Forelimb muscle (tissue), 1 donor: ENCODE results near the gene INHA. TPM values are rescaled to one million over a fixed set of nuclear protein-coding genes. Genes with fewer than 3 reads are reported as not detected.

ENCODE experiments used
- DNase-seq: peaks from one replicate; pipeline ENCODE4 v3.0.0-alpha.2; 2013; ENCODE audit warnings: low read depth
- polyA plus RNA-seq: library from polyadenylated mRNA; unstranded; fragments of 120-200 nt; gene quantifications from one replicate; pipeline ENCODE4 v1.2.1, GENCODE V29; 2013; ENCODE audit not compliant: insufficient read length

Gene INHA
- polyA plus RNA-seq, 1 donor: 0.37 TPM

DNA sequence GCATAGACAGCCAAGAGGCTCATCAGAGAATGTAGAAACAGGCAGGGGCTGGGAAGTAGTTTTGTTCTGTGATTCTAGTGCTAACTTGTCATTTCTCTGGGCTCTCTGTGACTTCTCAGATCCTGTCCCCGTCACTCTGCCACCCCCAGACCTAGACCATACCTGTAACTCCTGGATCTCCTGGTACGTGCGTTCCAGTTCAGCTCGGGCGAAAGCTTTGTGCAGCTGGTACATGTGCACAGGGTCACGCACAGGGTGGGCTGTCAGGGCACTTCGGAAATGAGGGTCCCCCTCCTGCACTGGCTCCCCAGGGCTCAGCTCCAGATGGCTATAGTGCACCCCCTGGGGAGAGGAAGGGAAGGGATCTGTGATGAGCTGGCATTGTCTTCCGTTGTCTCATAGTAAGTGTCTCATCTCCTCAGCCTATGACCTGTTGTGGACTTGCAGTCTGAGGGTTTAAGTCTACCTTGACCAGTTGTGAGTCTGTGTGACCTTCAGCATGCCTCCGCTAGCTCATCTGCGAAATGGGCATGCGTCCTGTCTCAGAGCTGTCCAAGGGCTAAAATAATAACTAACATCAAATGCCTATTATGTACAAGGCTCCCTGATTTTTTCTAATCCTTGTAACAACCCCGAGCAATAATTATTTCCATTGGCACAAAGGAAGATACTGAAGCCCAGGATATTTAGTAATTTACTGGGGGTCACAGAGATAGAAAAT lies 31.2 kb upstream of the INHA start:
- DNase-seq: no peak

DNA sequence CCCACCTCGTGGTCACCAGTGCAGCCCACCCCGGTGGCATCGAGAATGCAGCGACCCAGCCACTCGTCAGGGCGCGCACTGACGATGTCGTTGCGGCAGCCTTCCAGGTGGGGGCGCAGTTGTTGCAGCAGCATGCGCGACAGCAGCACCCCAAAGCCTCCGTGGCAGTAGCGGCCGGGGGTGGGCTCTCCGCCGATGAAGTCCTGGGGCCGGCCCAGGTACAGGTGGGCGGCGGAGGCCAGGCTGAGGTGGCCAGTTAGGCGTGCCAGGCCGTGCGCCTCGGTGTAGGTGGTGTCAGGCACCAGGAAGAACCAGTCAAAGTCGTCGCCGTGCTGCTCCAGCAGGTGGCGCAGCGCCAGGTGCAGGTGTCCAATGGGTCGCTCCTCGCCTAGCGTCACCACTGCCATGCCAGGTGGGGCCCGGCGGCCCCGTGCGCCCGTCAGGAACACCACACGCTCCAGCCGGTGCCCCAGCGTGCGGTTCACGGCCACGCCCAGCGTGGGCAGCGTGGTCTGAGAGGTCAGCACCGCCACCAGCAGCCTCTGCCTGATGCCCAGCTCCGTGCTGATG lies 30.4 kb upstream of the INHA start:
- DNase-seq: no peak

DNA sequence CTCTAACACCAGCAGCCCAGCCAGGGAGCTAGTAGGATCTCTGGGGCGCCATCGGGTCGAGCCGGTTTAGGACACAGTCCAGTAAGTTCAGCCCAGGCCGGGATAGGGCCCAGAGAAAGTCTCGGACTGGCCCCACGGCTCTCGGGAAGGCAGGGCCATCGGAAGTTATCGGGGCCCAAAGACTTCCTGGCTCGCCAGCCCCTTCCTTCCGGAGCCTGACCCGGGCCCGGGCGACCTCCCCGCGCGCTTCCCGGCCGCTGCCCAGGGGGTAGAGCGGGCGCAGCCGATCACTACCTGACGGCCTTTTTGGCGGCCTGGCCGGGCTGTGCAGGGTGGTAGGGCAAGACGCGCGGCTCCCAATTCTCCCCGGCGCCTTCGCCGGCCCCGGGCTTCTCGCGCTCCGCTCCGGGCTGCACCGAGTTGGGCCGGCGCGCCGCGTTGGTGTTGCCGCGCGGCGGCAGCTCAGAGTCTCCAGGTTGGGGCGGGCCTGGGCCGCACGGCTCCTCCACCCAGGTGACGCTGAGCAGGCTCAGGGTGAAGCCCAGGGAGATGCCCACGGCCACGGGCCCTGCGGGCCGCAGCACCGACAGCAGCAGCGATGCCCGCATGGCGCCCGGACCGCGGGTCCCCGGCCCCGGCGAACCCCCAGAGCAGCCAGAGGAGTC lies 29.0 kb upstream of the INHA start:
- DNase-seq: no peak

DNA sequence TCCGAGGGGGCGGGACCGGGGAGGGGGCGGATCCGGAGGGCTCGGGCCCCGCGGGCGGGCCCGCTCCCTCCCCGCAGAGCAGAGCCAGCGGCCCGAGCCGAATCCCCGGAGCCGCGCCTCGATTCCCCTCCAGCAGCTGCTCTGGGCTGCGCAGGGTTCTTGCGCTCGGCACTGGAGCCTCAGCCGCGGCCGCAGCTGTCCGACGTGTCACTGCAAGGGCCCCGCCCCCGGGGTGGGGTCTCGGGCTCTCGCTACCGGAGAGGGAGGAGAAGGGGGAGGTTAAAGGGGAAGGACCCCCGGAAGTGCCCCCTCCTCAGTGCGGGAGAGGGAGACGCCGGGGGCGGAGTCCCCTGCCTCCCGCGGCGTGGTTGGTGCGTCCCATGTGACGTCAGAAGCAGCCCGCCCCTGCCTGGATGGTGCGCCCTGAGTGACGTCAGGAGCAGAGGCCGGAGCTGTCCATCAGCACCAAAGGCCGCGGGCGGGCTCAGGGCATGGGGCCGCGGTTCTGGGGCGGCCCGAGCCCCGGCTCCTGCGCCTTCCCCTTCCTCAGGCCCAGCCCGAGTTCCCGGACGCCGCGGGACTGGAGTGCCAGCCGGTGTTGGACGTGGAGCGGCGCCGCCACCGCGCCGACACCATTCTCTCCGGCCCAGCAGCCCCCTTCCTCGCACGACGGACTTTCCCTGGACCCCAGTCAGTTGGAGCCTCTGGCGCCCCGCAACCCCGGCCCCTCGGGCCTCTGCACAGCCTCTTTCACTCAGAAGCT lies 28.3 kb upstream of the INHA start, which contains the start of the genes CHPF and TMEM198:
TSS of gene CHPF (minus strand) at position 214 of the 763 bp plus-strand sequence. CDS start 271 bp downstream, outside the sequence.
TSS of gene TMEM198 (plus strand) at position 433 of the 763 bp plus-strand sequence. CDS start 700 bp downstream, outside the sequence.
- peak; percentile 94 for DNase-seq

DNA sequence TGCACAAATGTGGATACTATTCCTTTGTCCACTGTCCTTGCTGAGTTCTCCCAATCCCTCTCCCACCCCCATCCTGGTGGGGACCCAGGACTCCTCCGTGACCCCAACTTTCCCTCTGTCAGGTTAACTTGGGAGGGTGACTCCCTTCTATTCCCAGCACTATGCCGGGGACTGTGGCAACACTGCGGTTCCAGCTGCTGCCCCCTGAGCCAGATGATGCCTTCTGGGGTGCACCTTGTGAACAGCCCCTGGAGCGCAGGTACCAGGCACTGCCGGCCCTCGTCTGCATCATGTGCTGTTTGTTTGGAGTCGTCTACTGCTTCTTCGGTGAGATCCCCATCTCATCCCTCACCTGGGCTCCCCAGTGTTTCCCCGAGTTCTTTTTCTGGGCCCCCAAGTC lies 27.5 kb upstream of the INHA start:
- DNase-seq: no peak

DNA sequence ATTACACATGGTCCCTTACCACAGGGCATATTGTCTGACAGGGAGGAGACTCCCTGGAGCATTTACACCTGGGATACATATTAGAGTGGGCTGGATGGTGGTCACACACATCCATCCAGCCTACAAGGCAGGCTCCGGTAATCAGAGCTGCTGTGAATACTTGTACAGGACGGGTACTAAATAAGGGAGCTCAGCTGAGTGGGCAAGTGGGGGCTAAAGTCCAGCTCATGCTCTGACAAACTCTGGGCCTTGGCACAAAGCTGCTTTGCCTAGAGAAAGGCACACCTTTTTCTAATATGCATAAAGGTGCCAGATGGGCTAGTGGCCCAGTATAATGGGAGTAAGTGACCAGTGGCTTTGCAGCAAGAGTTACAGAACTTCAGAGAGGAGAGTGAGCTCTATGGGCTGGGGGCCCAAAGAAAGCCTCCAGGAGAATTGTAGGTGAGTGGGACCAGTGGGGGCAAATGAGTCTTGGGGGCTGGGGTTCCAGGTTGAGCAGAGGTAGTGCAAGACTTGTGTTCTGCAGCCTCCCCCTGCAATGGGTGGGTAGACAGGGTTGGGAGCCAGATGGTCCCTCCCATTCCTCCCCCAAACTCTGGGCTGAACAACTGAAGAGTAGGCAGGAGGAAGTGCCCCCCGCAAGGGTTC lies 26.7 kb upstream of the INHA start:
- DNase-seq: no peak

DNA sequence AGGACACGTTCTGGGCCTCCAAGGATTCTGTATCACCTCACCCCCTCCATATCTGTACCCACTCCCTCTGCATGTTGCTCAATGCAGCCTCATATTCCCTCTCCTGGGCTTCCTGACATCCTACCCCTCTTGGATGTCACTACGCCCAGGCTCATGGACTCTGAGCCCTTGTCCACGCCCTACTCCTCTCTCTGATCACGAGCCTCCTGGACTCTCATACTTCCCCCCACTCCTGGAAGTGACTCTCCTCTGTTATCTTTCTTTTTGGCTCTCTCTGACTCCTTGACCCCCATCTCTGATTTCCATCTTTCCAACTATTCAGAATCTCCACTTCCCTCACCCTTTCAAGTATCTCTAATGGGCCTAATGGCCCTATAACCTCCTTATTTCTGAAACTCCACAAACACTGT lies 26.2 kb upstream of the INHA start:
- no peak for DNase-seq

DNA sequence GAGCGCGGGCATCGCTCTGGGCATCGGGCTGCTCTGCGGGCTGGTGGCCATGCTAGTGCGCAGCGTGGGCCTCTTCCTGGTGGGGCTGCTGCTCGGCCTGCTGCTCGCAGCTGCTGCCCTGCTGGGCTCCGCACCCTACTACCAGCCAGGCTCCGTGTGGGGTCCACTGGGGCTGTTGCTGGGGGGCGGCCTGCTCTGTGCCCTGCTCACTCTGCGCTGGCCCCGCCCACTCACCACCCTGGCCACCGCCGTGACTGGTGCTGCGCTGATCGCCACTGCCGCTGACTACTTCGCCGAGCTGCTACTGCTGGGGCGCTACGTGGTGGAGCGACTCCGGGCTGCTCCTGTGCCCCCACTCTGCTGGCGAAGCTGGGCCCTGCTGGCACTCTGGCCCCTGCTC lies 24.5 kb upstream of the INHA start:
- DNase-seq: no peak

DNA sequence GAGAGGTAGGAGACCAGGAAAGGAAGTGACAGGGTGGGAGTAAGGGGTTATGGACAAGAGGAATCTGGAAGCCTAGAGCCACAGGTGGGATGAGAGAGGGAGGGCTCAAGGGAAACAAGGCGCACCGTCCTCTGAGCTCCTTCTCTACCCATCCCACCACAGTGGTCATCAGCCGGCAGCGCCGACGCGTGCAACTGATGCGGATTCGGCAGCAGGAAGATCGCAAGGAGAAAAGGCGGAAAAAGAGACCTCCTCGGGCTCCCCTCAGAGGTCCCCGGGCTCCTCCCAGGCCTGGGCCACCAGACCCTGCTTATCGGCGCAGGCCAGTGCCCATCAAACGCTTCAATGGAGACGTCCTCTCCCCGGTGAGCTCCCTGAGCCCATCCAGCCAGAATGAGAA lies 23.1 kb upstream of the INHA start:
- DNase-seq: no peak

DNA sequence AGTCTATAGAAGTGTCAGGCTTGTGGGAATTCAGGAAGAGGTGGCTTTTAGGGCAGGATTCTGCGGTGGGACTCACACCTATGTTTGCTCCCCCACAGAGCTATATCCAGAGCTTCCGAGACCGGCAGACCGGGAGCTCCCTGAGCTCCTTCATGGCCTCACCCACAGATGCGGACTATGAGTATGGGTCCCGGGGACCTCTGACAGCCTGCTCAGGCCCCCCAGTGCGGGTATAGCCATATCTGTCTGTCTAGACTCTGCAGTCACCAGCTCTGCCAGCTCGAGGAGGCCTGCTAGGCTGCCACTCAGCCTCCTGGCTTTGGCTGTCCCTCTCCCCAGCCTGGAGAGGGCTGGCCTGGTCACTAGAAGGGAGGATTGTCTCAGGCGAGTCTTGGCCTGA lies 22.5 kb upstream of the INHA start:
- no peak for DNase-seq

DNA sequence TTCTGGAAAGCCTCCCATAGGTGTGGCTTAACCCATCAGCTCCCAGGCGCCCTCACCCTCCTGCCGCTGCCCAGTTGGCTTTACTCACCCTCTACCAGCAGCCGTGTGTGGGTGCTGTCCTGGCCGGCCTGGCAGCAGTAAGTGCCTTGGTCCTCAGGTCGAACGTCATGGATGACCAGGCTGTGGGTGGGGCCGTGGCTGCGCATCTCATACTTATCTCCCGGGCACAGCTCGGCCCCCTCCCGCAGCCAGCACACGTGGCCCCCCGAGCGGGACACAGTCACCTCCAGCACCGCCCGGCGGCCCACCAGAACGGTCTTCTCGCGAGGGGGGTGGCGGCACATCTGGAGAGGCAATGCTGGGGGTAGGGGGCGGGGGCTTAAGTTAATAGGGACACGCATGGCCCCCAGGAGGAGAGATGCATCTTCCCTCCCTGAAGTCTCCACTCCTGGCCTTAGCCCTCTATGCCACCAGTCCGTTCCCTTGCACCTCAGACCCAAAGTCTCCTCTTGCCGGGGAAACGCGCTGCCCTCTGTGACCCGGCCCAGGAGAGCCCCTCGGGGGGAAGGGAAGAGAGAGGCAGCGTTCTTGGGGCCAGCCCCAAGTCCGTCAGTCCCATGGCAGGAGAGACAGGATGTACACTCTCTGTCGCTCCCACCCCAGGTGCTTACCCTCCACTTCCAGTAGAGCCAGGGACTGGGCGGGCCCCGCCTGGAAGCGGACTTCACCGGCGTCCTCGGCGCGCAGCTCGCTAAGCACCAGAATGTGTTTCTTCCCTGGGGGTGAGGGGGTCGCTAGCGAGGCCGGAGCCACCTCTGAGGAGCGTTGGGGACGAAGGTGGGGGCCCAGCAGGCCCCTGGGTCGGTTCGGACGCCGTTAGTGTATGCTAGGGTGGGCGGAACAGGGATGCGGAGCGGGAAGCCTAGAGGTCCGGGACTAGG lies 20.4 kb upstream of the INHA start:
- DNase-seq: no peak

DNA sequence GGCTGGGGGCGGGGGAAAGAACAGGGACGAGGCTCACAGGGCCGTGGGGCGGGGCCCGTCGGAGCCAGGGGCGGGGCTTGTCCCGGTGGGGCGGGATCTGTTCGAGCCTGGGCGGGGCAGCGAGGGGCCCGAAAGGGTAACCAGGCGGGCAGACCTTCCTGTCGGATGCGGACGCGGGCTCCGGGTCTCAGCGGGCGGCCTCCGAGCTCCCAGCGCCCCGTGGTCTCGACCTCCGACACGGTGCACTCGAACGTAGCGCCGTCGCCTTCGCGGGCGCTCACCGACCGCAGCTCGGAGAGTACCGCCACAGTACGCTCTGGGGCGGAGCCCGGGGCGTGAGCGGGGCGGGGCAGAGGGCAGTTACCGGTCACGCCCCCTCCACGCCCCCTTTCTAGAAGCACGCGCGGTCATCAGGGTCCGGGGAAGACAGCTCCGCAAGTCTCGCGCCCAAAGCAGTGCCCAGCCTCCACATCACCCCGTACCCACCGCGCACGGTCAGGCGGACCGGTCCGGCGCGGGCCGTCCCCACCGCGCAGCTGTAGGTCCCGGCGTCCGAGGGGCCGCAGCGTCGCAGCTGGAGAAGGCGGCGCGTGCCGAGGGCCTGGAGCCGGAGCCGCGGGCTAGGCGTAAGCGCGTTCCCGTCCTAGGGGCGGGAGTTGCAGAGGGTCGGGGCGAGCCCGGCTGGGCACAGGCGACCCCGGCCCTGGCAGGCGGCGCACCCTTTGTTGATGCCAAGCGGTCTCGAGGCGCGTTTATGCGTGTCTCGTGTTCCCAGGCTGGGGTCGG lies 19.5 kb upstream of the INHA start:
- peak; percentile 41 for DNase-seq

DNA sequence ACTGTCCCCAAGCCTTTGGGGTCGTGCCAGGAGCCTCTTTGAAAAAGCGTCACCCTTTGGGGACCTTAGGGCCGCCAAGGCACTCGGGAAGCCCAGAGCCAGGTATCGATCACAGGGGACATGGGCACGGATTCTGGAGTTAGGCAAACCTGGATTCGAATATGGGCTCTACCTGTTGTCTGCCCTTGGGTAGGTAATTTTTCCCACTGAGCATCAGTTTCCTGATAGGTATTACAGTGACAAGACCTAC lies 19.0 kb upstream of the INHA start:
- DNase-seq: no peak

DNA sequence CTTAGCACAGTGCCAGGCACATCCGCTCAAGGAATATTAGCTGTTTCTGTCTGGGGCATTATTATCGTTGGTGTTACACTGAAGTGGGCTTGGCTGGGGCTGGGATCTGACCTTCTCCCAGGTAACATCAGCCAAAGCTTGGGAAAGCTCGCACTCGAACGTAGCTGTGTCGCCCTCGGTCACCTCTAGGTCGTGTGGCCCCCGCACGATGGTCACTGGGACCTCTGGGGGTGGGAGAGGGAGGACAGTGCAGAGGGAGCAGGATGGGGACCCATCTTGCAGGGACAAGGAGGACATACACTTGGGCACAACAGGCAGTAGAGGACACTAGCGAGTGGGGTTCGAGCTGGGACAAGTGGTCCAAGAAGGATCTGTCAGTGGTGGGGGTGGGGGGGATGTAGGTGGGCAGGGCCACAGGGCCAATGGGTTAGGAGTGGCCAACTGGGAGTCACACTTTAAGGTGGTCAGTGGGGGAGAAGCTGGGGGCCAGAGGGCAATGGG lies 18.6 kb upstream of the INHA start:
- DNase-seq: no peak

DNA sequence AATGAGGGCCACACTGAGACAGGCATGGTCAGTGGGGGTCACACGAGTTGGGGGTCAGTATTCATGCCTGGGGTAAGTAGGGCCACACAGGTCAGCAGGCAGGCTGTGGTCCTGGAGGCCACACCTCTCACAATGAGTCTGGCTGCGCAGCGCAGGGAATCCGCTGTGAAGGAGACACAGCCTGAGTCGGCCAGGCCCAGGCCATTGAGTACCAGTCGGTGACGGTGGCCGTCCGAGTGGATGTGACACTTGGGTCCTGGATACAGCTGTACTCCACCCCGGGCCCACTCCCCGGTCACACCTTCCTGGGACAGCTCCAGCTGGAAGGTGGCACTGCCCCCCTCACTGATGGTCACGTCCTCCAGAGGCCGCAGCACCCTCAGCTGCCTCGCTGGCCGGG lies 17.8 kb upstream of the INHA start:
- DNase-seq: no peak

DNA sequence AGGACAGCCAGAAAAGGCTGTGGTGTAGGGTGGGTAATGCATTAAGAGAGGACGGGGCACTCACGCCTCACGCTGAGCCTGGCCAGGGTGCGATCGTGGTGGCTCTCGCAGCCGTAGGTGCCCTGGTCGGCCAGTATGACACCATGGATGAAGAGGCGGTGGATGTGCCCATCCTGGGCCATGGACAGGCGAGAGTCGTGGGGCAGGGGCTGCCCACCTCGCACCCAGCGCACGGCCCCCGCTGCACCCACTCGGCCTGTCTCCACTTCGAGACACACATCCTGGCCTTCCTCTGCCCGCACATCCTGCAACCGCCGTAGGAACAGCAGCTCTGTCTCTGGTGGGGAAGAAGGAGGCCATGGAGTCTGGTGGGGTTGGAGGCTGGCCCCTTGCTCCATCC lies 16.2 kb upstream of the INHA start:
- no peak for DNase-seq

DNA sequence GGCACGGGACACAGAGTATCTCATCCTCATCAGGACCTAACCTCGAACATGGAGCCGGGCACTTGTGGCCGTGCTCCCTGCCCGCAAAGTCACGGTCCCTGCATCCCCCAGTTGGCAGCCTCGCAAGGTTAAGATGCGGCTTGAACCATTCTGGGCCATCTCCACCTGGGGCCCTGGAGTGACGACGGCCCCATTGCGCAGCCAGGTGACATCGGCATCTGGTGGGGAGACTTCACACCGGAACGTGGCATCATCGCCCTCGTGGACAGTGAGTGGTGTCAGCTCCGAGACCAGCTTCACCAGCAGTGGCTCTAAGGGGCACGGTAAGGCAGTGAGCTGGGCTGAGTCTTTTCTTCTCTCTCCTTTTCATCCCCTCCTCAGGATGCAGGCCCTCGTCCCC lies 15.7 kb upstream of the INHA start:
- DNase-seq: no peak

DNA sequence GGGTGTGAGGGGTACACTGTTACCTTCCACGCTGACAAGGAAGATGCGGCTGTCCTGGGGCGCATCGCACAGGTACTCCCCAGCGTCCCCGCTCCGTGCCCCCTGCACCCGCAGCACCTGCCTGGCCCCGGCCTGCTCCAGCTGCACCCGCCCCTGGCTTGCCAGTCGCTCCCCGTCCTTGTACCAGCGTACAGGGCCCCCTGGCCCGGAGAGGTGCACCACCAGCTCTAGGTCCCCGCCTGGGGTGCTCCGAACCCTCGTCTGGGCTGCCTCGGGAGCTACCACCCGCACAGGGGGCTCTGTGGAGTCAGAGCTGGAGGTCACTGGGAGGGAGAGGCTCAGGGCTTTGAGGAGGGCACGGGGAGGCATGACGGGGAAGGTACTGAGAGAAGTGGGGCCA lies 14.8 kb upstream of the INHA start:
- no peak for DNase-seq

DNA sequence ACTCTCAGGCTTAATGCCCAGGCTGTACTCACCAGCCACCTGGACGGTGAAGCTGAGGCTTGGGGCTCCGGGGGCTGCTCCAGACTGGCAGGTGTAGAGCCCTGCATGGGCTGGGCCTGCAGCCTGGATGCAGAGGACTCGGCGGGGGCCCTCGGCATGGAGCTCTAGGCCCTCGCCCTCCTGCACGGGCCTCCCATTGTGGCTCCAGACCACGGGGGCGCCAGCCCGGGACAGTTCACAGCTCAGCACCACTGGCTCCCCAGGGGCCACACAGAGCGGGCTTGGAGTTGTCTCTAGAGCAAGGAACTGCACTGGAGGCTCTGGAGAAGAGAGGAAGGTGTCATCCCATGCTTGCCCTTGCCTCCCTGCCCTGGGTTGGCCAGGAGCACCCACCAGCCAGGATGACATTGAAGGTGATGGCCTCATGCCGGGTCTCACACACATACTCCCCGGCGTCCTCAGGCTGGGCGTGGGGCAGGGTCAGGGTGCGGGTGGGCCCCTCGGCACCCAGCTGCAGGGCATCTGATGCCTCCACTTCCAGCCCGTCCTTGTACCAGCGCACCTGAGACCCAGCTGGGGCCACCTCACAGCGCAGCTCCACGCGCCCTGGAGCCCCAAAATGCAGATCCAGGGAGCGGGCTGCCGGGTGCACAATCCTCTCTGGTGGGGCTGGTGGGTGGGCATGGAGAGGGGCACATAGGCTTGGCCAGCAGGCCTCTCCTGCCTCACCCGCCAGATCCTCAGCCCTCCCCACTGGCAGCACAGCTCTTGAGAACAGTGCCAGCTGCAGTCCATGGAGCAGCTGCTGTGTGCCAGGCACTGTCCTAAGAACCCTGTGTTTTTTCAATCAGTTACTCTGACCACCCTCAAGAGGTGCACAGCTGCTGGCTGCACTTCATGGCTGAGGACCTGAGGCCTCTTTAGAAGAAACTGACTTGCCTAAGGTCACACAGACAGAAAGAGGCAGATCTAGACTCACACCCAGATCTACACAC lies 14.0 kb upstream of the INHA start:
- DNase-seq: no peak
